T-helper 17 cell (primary cell): Measurements from ENCODE around the gene SYNGR3. TPM values are rescaled to one million over a fixed set of nuclear protein-coding genes. Genes with fewer than 3 reads are reported as not detected.

Experiments used
- ATAC-seq: fragments of 150-1000 bp; cut with Tn5 transposase; 2 replicates; pipeline ENCODE4 v1.10.0; 2021; ENCODE audit warnings: mild to moderate bottlenecking, moderate library complexity
- DNase-seq, 3 donors: peaks; one replicate each; pipeline versions ENCODE4 v3.0.0 to v3.0.0-alpha.2; 2020 to 2021
- H3K9me3 ChIP-seq: one replicate; pipeline ENCODE4 v1.7.0; 2013; ENCODE audit warnings: low read length, mild to moderate bottlenecking; ENCODE audit not compliant: control insufficient read depth, poor library complexity, severe bottlenecking
- H3K27ac Mint-ChIP-seq: one replicate; pipeline ENCODE4 v1.8.0; 2022; ENCODE audit warnings: mild to moderate bottlenecking, moderate library complexity, mixed read lengths
- H3K27me3 Mint-ChIP-seq: one replicate; pipeline ENCODE4 v1.8.0; 2022; ENCODE audit warnings: mixed read lengths
- H3K36me3 Mint-ChIP-seq: one replicate; pipeline ENCODE4 v1.8.0; 2022; ENCODE audit warnings: low read depth, mixed read lengths
- H3K4me1 Mint-ChIP-seq: one replicate; pipeline ENCODE4 v1.8.0; 2022; ENCODE audit warnings: mild to moderate bottlenecking, mixed read lengths
- H3K4me3 Mint-ChIP-seq: one replicate; pipeline ENCODE4 v1.8.0; 2022; ENCODE audit warnings: mild to moderate bottlenecking, moderate library complexity, mixed read lengths
- total RNA-seq, 4 donors: library from RNA in 2 of 4; stranded (reverse) in 2 of 4; gene quantifications; one replicate each; pipeline ENCODE4 v1.2.3 and lab custom pipeline; 2022 to 2026

The SYNGR3 gene
- total RNA-seq (1 to 10 TPM; 7.3 to 8.1 TPM), total RNA-seq (lab: John Stamatoyannopoulos, UW) (3.7 to 4.6 reads per million in 2 donors)

- H3K36me3 Mint-ChIP-seq: no peaks in the 10 kb centered on the region
- peaks cover 5% of the 10 kb centered on the region for H3K27me3 Mint-ChIP-seq
- H3K4me1 Mint-ChIP-seq: peaks cover 12% of the 10 kb centered on the region
- DNase-seq (no peak), ATAC-seq (no peak)
- H3K27ac Mint-ChIP-seq: peak within 1 kb of the TSS; percentile 65
- peak within 1 kb of the TSS; percentile 79 for H3K4me3 Mint-ChIP-seq
- no peaks in the 10 kb centered on the region for H3K9me3 ChIP-seq
These were observed at the start of gene SYNGR3 for GRCh38 chr16:1989209-1990100. TSS of gene SYNGR3 (plus strand) at chr16:1989970. CDS start at chr16:1990103, 133 bp downstream.

- H3K36me3 Mint-ChIP-seq: no peaks in the 10 kb centered on the region
- peaks cover 14% of the 10 kb centered on the region for H3K4me1 Mint-ChIP-seq
- no peak for ATAC-seq
- no peak for DNase-seq
- H3K4me3 Mint-ChIP-seq: no peak overlapping the region
- H3K27ac Mint-ChIP-seq: no peak overlapping the region
- H3K27me3 Mint-ChIP-seq: no peaks in the 10 kb centered on the region
- no peaks in the 10 kb centered on the region for H3K9me3 ChIP-seq
These were observed 49.3 kb upstream of the SYNGR3 start for GRCh38 chr16:1940273-1941161.

- H3K9me3 ChIP-seq: no peaks in the 10 kb centered on the region
- H3K36me3 Mint-ChIP-seq: no peaks in the 10 kb centered on the region
- ATAC-seq (no peak), DNase-seq (no peak)
- H3K4me1 Mint-ChIP-seq: peaks cover 14% of the 10 kb centered on the region
- no peak overlapping the region for H3K27ac Mint-ChIP-seq
- no peaks in the 10 kb centered on the region for H3K27me3 Mint-ChIP-seq
- peak overlapping the region; percentile 91 for H3K4me3 Mint-ChIP-seq
These were observed 48.4 kb upstream of the SYNGR3 start for GRCh38 chr16:1941162-1942046.

GRCh38 chr16:1942047-1942809 lies 47.5 kb upstream of the SYNGR3 start:
- ATAC-seq (no peak), DNase-seq (no peak)
- Mint-ChIP-seq H3K4me3 (peak overlapping the region; percentile 91), H3K27me3 (no peaks in the 10 kb centered on the region), H3K27ac (peak overlapping the region; percentile 65), H3K4me1 (peaks cover 14% of the 10 kb centered on the region), H3K36me3 (no peaks in the 10 kb centered on the region)
- H3K9me3 ChIP-seq: no peaks in the 10 kb centered on the region

- no peaks in the 10 kb centered on the region for H3K36me3 Mint-ChIP-seq
- no peaks in the 10 kb centered on the region for H3K27me3 Mint-ChIP-seq
- H3K4me1 Mint-ChIP-seq: peaks cover 14% of the 10 kb centered on the region
- H3K9me3 ChIP-seq: no peaks in the 10 kb centered on the region
- H3K27ac Mint-ChIP-seq: peak within 1 kb of the TSS; percentile 65
- ATAC-seq (peak; percentile 99), DNase-seq (peak; percentile 98 to 100 (median 99))
- peak within 1 kb of the TSS; percentile 91 for H3K4me3 Mint-ChIP-seq
These were observed 46.7 kb upstream of the SYNGR3 start, which contains the start of gene MSRB1 for GRCh38 chr16:1942810-1943726. TSS of gene MSRB1 (minus strand) at chr16:1943199. CDS start at chr16:1943156, 43 bp downstream.

- no peaks in the 10 kb centered on the region for H3K27me3 Mint-ChIP-seq
- peaks cover 14% of the 10 kb centered on the region for H3K4me1 Mint-ChIP-seq
- H3K27ac Mint-ChIP-seq: no peak overlapping the region
- no peaks in the 10 kb centered on the region for H3K9me3 ChIP-seq
- DNase-seq (no peak), ATAC-seq (no peak)
- H3K4me3 Mint-ChIP-seq: peak overlapping the region; percentile 43
- H3K36me3 Mint-ChIP-seq: no peaks in the 10 kb centered on the region
These were observed 45.1 kb upstream of the SYNGR3 start for GRCh38 chr16:1944612-1945199.

GRCh38 chr16:1945559-1946391 lies 44.0 kb upstream of the SYNGR3 start:
- ATAC-seq: no peak
- no peak overlapping the region for H3K4me3 Mint-ChIP-seq
- H3K9me3 ChIP-seq: no peaks in the 10 kb centered on the region
- H3K27ac Mint-ChIP-seq: no peak overlapping the region
- no peaks in the 10 kb centered on the region for H3K36me3 Mint-ChIP-seq
- H3K27me3 Mint-ChIP-seq: no peaks in the 10 kb centered on the region
- H3K4me1 Mint-ChIP-seq: peaks cover 14% of the 10 kb centered on the region
- DNase-seq: no peak

GRCh38 chr16:1946495-1947368 lies 43.0 kb upstream of the SYNGR3 start:
- H3K9me3 ChIP-seq: no peaks in the 10 kb centered on the region
- no peaks in the 10 kb centered on the region for H3K27me3 Mint-ChIP-seq
- H3K27ac Mint-ChIP-seq: no peak overlapping the region
- peaks cover 14% of the 10 kb centered on the region for H3K4me1 Mint-ChIP-seq
- no peaks in the 10 kb centered on the region for H3K36me3 Mint-ChIP-seq
- DNase-seq (no peak), ATAC-seq (no peak)
- no peak overlapping the region for H3K4me3 Mint-ChIP-seq

- no peak for DNase-seq
- no peak overlapping the region for H3K27ac Mint-ChIP-seq
- no peak overlapping the region for H3K4me3 Mint-ChIP-seq
- ATAC-seq: no peak
- peaks cover 12% of the 10 kb centered on the region for H3K4me1 Mint-ChIP-seq
- no peaks in the 10 kb centered on the region for H3K36me3 Mint-ChIP-seq
- no peaks in the 10 kb centered on the region for H3K27me3 Mint-ChIP-seq
- H3K9me3 ChIP-seq: no peaks in the 10 kb centered on the region
These were observed 42.5 kb upstream of the SYNGR3 start for GRCh38 chr16:1947369-1947670.

- H3K4me1 Mint-ChIP-seq: no peaks in the 10 kb centered on the region
These were observed 40.3 kb upstream of the SYNGR3 start for GRCh38 chr16:1949507-1949906.

More at GRCh38 chr16:1949507-1949906, 40.3 kb upstream of the SYNGR3 start:
- H3K36me3 Mint-ChIP-seq: peaks cover 2% of the 10 kb centered on the region
- H3K9me3 ChIP-seq: no peaks in the 10 kb centered on the region
- no peak overlapping the region for H3K4me3 Mint-ChIP-seq
- no peak for DNase-seq
- ATAC-seq: no peak
- peaks cover 5% of the 10 kb centered on the region for H3K27me3 Mint-ChIP-seq
- H3K27ac Mint-ChIP-seq: no peak overlapping the region
